ENCODE results near the gene CLCN2. TPM values are rescaled to one million over a fixed set of nuclear protein-coding genes. Genes with fewer than 3 reads are reported as not detected.

CLCN2 gene
- total RNA-seq, 1 experiment from 2014 or later: 3.0 TPM

GRCh38 chr3:184325715-184326369 is 35.6 kb downstream of the CLCN2 start:
- DNase-seq (ENCODE audit: low spot score): no peak

GRCh38 chr3:184325269-184325668 is 36.1 kb downstream of the CLCN2 start:
- no peak for DNase-seq (ENCODE audit: low spot score)

- no peak for DNase-seq (ENCODE audit: low spot score)
Observed at GRCh38 chr3:184323696-184324095, 37.7 kb downstream of the CLCN2 start.

GRCh38 chr3:184322731-184323487 is 38.5 kb downstream of the CLCN2 start:
- no peak for DNase-seq (ENCODE audit: low spot score)

- no peak for DNase-seq (ENCODE audit: low spot score)
Observed at GRCh38 chr3:184321666-184322065, 39.7 kb downstream of the CLCN2 start.

GRCh38 chr3:184320104-184320445 is 41.3 kb downstream of the CLCN2 start:
- peak; percentile 97 for DNase-seq (ENCODE audit: low spot score)

GRCh38 chr3:184317201-184317600 is 44.2 kb downstream of the CLCN2 start:
- no peak for DNase-seq (ENCODE audit: low spot score)

GRCh38 chr3:184316792-184317191 is 44.6 kb downstream of the CLCN2 start:
- DNase-seq (ENCODE audit: low spot score): no peak

GRCh38 chr3:184315871-184316661 is 45.3 kb downstream of the CLCN2 start:
- no peak for DNase-seq (ENCODE audit: low spot score)

GRCh38 chr3:184315543-184315867 is 45.9 kb downstream of the CLCN2 start:
- no peak for DNase-seq (ENCODE audit: low spot score)

GRCh38 chr3:184314700-184315542 is 46.5 kb downstream of the CLCN2 start:
- no peak for DNase-seq (ENCODE audit: low spot score)

- DNase-seq (ENCODE audit: low spot score): peak; percentile 80
Observed at GRCh38 chr3:184314363-184314699, 47.1 kb downstream of the CLCN2 start, which contains the start of gene EIF4G1. TSS of gene EIF4G1 (plus strand) at chr3:184314606. CDS start at chr3:184315797, 1,191 bp downstream.

- no peak for DNase-seq (ENCODE audit: low spot score)
Observed at GRCh38 chr3:184311633-184312032, 49.8 kb downstream of the CLCN2 start.

GRCh38 chr3:184308744-184309143 is 52.7 kb downstream of the CLCN2 start:
- no peak for DNase-seq (ENCODE audit: low spot score)

GRCh38 chr3:184307915-184308314 is 53.5 kb downstream of the CLCN2 start:
- DNase-seq (ENCODE audit: low spot score): no peak

GRCh38 chr3:184306341-184306972 is 54.9 kb downstream of the CLCN2 start:
- DNase-seq (ENCODE audit: low spot score): no peak

GRCh38 chr3:184305577-184305976 is 55.8 kb downstream of the CLCN2 start:
- DNase-seq (ENCODE audit: low spot score): no peak

- peak; percentile 67 for DNase-seq (ENCODE audit: low spot score)
Observed at GRCh38 chr3:184300378-184300720, 61.1 kb downstream of the CLCN2 start.

- no peak for DNase-seq (ENCODE audit: low spot score)
Observed at GRCh38 chr3:184299488-184300377, 61.7 kb downstream of the CLCN2 start.

GRCh38 chr3:184298759-184299487 is 62.5 kb downstream of the CLCN2 start, which contains the start of gene PSMD2:
TSS of gene PSMD2 (plus strand) at chr3:184299241. CDS start at chr3:184299267, 26 bp downstream.
- DNase-seq (ENCODE audit: low spot score): peak; percentile 93

Measured in A172 (cell line).